Karpas-422 (cell line): Measurements from ENCODE around the gene IFTAP. TPM values are rescaled to one million over a fixed set of nuclear protein-coding genes. Genes with fewer than 3 reads are reported as not detected.

ENCODE experiments used
- DNase-seq: peaks from one replicate; pipeline ENCODE4 v3.0.0-alpha.2; 2015
- H2AFZ ChIP-seq: fragments of 200-600 bp; sonication (generic); 2 replicates; pipeline ENCODE4 v1.6.1; 2014; ENCODE audit warnings: antibody characterized with exemption, low read length, mixed read lengths
- H3K27ac ChIP-seq: fragments of 200-600 bp; sonication (generic); 2 replicates; pipeline ENCODE4 v1.5.1; 2014; ENCODE audit warnings: mild to moderate bottlenecking, low read length, moderate library complexity
- H3K27me3 ChIP-seq: fragments of 200-600 bp; sonication (generic); 2 replicates; pipeline ENCODE4 v1.6.1; 2014; ENCODE audit warnings: low read length, mixed read lengths
- H3K36me3 ChIP-seq: fragments of 200-600 bp; sonication (generic); 2 replicates; pipeline ENCODE4 v1.6.1; 2014; ENCODE audit warnings: low read length, mixed read lengths; ENCODE audit not compliant: insufficient read depth
- H3K4me1 ChIP-seq: fragments of 200-600 bp; sonication (generic); 2 replicates; pipeline ENCODE4 v1.6.1; 2014; ENCODE audit warnings: mild to moderate bottlenecking, low read length, mixed read lengths
- H3K4me2 ChIP-seq: fragments of 200-600 bp; sonication (generic); 2 replicates; pipeline ENCODE4 v1.6.1; 2014; ENCODE audit warnings: low read length, low read depth, mild to moderate bottlenecking; ENCODE audit not compliant: poor library complexity, severe bottlenecking
- H3K4me3 ChIP-seq: fragments of 200-600 bp; sonication (generic); 2 replicates; pipeline ENCODE4 v1.5.1; 2014; ENCODE audit warnings: mild to moderate bottlenecking, antibody characterized with exemption, low read length, mixed read lengths
- H3K79me2 ChIP-seq: fragments of 200-600 bp; sonication (generic); 2 replicates; pipeline ENCODE4 v1.6.1; 2014; ENCODE audit warnings: mild to moderate bottlenecking, low read length, mixed read lengths
- H3K9ac ChIP-seq: fragments of 200-600 bp; sonication (generic); 2 replicates; pipeline ENCODE4 v1.6.0; 2014; ENCODE audit warnings: low read length
- H3K9me2 ChIP-seq: fragments of 200-600 bp; sonication (generic), shearing (Covaris generic); replicated peaks from 2 replicates; pipeline ENCODE4 v1.6.0; 2014; ENCODE audit warnings: mild to moderate bottlenecking, low read length, moderate library complexity; ENCODE audit not compliant: insufficient read depth
- H3K9me3 ChIP-seq: fragments of 300-700, 200-600 bp; sonication (generic); 2 replicates; pipeline ENCODE4 v1.6.1; 2014; ENCODE audit warnings: low read length, mixed read lengths
- H4K20me1 ChIP-seq: fragments of 200-600 bp; sonication (generic); 2 replicates; pipeline ENCODE4 v1.6.1; 2014; ENCODE audit warnings: mild to moderate bottlenecking, antibody characterized with exemption, low read length, low read depth; ENCODE audit not compliant: insufficient read depth
- total RNA-seq: library from RNA; depleted of rRNA; stranded (reverse); fragments of >200 nt; shearing (Covaris generic); gene quantifications from 2 replicates; pipeline ENCODE4 v1.2.3, GENCODE V29; 2014; ENCODE audit warnings: low replicate concordance

The IFTAP gene
- total RNA-seq, 1 experiment from 2014 or later: not detected

DNA sequence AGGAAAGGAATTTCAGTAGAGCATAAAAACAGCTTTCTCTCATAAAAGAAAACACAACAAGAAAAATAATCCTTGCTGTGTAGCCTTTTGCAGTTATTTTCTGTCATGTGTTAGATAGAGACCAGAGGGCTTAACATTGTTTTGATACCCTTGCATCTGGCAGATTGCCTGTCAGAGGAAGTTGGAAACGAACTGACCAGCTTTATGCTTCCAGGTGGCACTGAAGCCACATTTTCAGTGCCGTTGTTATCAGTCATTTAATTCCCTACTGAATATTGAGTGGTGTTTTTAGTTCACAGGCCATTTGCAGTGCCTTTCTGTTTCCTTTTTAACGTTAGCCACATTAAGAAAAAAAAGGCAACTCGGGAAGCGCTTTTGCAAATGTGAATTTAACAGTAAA, 25.2 kb downstream of the IFTAP start:
- no peaks in the 10 kb centered on the region for H3K36me3 ChIP-seq
- H3K4me3 ChIP-seq: no peak overlapping the region
- no peaks in the 10 kb centered on the region for H3K27me3 ChIP-seq
- H4K20me1 ChIP-seq: no peaks in the 10 kb centered on the region
- no peak overlapping the region for H2AFZ ChIP-seq
- DNase-seq: no peak
- H3K79me2 ChIP-seq: no peaks in the 10 kb centered on the region
- H3K9me2 ChIP-seq: no peaks in the 10 kb centered on the region
- peaks cover 30% of the 10 kb centered on the region for H3K4me1 ChIP-seq
- H3K4me2 ChIP-seq: peak overlapping the region; percentile 28
- no peaks in the 10 kb centered on the region for H3K9me3 ChIP-seq
- H3K27ac ChIP-seq: no peak overlapping the region
- no peak overlapping the region for H3K9ac ChIP-seq

DNA sequence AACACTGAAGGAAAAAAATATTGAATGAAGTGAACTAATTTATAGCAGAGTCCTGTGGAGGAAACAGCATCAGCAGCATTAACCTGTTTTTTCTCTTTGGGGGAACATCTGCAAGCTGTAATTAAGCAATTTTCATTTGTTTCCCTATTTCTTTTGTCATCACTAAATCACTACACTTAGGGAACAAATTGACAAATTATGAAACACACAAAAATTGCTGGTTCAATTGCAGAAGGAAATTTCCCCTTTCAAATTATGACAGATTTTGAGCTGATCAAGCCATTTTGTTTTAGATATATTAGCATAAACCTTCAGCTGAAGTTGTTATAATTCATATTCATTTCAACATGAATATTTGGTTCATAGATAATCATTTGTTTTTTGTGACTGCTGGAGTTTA, 25.9 kb downstream of the IFTAP start:
- Histone ChIP-seq H3K9ac (no peak overlapping the region), H3K27ac (no peak overlapping the region), H3K27me3 (no peaks in the 10 kb centered on the region), H3K9me2 (no peaks in the 10 kb centered on the region), H3K4me3 (no peak overlapping the region), H3K79me2 (no peaks in the 10 kb centered on the region), H3K36me3 (no peaks in the 10 kb centered on the region), H3K4me1 (peaks cover 30% of the 10 kb centered on the region), H4K20me1 (no peaks in the 10 kb centered on the region), H2AFZ (no peak overlapping the region), H3K4me2 (no peak overlapping the region), H3K9me3 (no peaks in the 10 kb centered on the region)
- no peak for DNase-seq

DNA sequence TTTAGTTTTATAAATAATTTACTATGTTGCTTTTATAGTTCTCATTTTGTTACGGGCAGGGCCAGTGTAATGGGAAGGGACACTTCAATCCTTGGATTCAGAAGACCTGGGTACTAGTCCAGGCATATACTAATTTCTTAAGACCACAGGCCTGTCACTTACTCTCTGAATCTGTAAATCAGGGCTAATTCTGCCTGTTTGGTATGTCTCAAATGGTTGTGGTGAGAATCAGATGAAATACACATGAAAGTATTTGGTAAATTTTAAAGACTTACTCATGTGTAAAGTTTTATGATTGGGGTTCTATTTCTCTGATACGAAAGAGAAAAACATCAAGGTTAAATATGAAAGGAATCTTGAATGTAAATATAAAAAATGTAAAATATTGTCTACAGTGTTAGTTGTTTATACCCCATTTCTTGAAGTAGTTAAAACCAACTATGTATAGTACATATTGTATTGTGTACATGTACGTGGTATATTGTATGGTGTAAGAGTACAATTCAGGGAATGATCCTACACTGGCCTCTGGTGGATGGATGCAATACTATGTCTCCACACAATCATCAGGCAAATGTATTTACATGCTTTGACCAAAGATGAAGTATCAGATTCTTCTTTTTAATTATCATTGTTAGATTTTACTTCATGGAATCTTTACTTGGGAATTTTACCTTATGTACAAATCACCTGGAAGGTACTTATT, 28.3 kb downstream of the IFTAP start:
- H3K4me1 ChIP-seq: peaks cover 27% of the 10 kb centered on the region
- H3K9ac ChIP-seq: no peak overlapping the region
- H3K27me3 ChIP-seq: no peaks in the 10 kb centered on the region
- no peak overlapping the region for H3K4me2 ChIP-seq
- H3K79me2 ChIP-seq: no peaks in the 10 kb centered on the region
- H3K27ac ChIP-seq: no peak overlapping the region
- no peaks in the 10 kb centered on the region for H3K9me3 ChIP-seq
- no peak overlapping the region for H3K4me3 ChIP-seq
- no peaks in the 10 kb centered on the region for H3K36me3 ChIP-seq
- H4K20me1 ChIP-seq: no peaks in the 10 kb centered on the region
- no peak overlapping the region for H2AFZ ChIP-seq
- H3K9me2 ChIP-seq: no peaks in the 10 kb centered on the region
- peak; percentile 70 for DNase-seq

- H3K9me3 ChIP-seq: no peaks in the 10 kb centered on the region
- no peaks in the 10 kb centered on the region for H3K79me2 ChIP-seq
- peaks cover 18% of the 10 kb centered on the region for H3K4me1 ChIP-seq
- H4K20me1 ChIP-seq: no peaks in the 10 kb centered on the region
- H3K27me3 ChIP-seq: no peaks in the 10 kb centered on the region
- DNase-seq: no peak
- H3K36me3 ChIP-seq: no peaks in the 10 kb centered on the region
- H3K9ac ChIP-seq: no peak overlapping the region
- no peak overlapping the region for H3K27ac ChIP-seq
- H3K4me2 ChIP-seq: no peak overlapping the region
- no peak overlapping the region for H2AFZ ChIP-seq
- H3K9me2 ChIP-seq: no peaks in the 10 kb centered on the region
- no peak overlapping the region for H3K4me3 ChIP-seq
Measured at GRCh38 chr11:36623494-36623893, 29.2 kb downstream of the IFTAP start.

GRCh38 chr11:36627006-36627405, 32.7 kb downstream of the IFTAP start:
- H3K4me3 ChIP-seq: no peak overlapping the region
- no peaks in the 10 kb centered on the region for H3K27me3 ChIP-seq
- H3K9ac ChIP-seq: no peak overlapping the region
- H3K9me3 ChIP-seq: no peaks in the 10 kb centered on the region
- no peaks in the 10 kb centered on the region for H3K9me2 ChIP-seq
- DNase-seq: no peak
- H3K4me1 ChIP-seq: no peaks in the 10 kb centered on the region
- no peak overlapping the region for H3K4me2 ChIP-seq
- H4K20me1 ChIP-seq: no peaks in the 10 kb centered on the region
- H3K36me3 ChIP-seq: no peaks in the 10 kb centered on the region
- H2AFZ ChIP-seq: no peak overlapping the region
- no peaks in the 10 kb centered on the region for H3K79me2 ChIP-seq
- H3K27ac ChIP-seq: no peak overlapping the region

- no peaks in the 10 kb centered on the region for H3K9me2 ChIP-seq
- H3K36me3 ChIP-seq: no peaks in the 10 kb centered on the region
- no peaks in the 10 kb centered on the region for H3K27me3 ChIP-seq
- no peak overlapping the region for H3K9ac ChIP-seq
- H3K4me3 ChIP-seq: no peak overlapping the region
- no peak overlapping the region for H2AFZ ChIP-seq
- no peak for DNase-seq
- no peaks in the 10 kb centered on the region for H4K20me1 ChIP-seq
- H3K4me2 ChIP-seq: no peak overlapping the region
- no peaks in the 10 kb centered on the region for H3K79me2 ChIP-seq
- H3K9me3 ChIP-seq: no peaks in the 10 kb centered on the region
- H3K4me1 ChIP-seq: no peaks in the 10 kb centered on the region
- no peak overlapping the region for H3K27ac ChIP-seq
Measured at GRCh38 chr11:36627471-36627870, 33.2 kb downstream of the IFTAP start.

DNA sequence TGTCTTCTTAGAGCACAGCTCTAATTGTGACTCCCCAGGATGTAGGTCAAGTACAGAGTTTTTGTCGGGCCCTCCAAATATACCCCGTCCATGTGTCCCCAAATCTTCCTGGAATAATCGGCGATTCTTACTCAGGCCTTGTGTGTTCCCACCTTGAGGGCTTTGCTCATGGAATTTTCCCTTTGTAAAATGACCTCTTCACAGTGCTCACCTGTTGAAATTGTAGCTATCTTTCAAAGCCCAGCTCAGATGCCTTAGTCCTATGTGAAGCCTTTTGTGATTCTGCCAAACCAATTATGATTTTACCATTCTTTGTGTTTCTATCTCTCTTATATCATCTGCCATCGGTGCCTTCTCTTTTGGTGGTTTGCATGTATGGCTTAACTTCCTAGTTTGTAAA, 33.8 kb downstream of the IFTAP start:
- Histone ChIP-seq H3K27me3 (no peaks in the 10 kb centered on the region), H2AFZ (no peak overlapping the region), H3K9me2 (no peaks in the 10 kb centered on the region), H3K27ac (no peak overlapping the region), H3K9me3 (no peaks in the 10 kb centered on the region), H3K79me2 (no peaks in the 10 kb centered on the region), H3K9ac (no peak overlapping the region), H3K36me3 (no peaks in the 10 kb centered on the region), H3K4me2 (no peak overlapping the region), H4K20me1 (no peaks in the 10 kb centered on the region), H3K4me3 (no peak overlapping the region), H3K4me1 (no peaks in the 10 kb centered on the region)
- DNase-seq: no peak

DNA sequence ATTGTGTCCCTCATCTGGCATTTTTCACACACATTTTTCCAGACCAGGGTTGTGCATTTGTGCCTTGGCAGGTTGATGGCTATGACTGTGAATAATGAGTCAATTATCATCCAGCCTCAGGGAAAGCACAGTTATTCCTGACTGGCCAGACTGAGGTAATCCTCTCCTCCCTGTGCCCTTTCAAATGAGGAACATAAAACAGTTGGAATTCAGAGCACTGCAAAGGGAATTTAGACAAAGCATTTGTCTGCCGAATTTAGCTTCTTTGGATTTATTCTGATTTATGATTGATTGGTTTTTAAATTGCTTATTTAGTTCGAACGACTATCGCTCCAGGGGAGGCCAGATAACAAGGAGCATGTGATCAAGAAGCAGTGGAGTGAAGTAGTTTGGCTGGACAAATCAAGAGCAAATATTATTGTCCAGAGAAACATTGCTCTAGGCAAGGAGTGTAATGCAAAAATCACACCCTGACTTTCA, 34.5 kb downstream of the IFTAP start:
- Histone ChIP-seq H3K9me2 (no peaks in the 10 kb centered on the region), H3K27me3 (no peaks in the 10 kb centered on the region), H3K4me2 (no peak overlapping the region), H3K4me1 (no peaks in the 10 kb centered on the region), H4K20me1 (no peaks in the 10 kb centered on the region), H3K36me3 (no peaks in the 10 kb centered on the region), H3K79me2 (no peaks in the 10 kb centered on the region), H3K9ac (no peak overlapping the region), H3K9me3 (no peaks in the 10 kb centered on the region), H2AFZ (no peak overlapping the region), H3K27ac (no peak overlapping the region), H3K4me3 (no peak overlapping the region)
- no peak for DNase-seq
